IMR-90 (cell line): Measurements from ENCODE around the gene HIGD1C. TPM values are rescaled to one million over a fixed set of nuclear protein-coding genes. Genes with fewer than 3 reads are reported as not detected.
"Not testable (repeated sequence)": the region's sequence is repeated elsewhere in the genome, so short reads cannot be mapped to it uniquely, and the experiment has no call there.

Experiments
- ATAC-seq: fragments of 200-7000 bp; cut with Tn5 transposase; 2 replicates; pipeline ENCODE4 v1.9.1; 2020; ENCODE audit warnings: low read depth, mild to moderate bottlenecking, moderate library complexity
- BruUV-seq: library from RNA; stranded (reverse); fragments of 400-500 nt; replicated peaks from 2 replicates; lab custom pipeline; 2021; lab: Mats Ljungman, UMichigan
- CTCF ChIA-PET: fragments of 300-600 bp; formaldehyde crosslinking; extraction: SDS; loops from one replicate; lab custom pipeline; 2021; ENCODE audit warnings: antibody characterized with exemption; lab: Yijun Ruan, JAX
- POLR2A ChIA-PET: fragments of 300-600 bp; sonication (Branson Sonifier 250); formaldehyde crosslinking; loops from one replicate; lab custom pipeline; 2022; ENCODE audit warnings: antibody characterized with exemption; ENCODE audit not compliant: unreplicated experiment; lab: Charles Lee
- DNase-seq: peaks from one replicate; pipeline ENCODE4 v3.0.0; 2013
- H2AFZ ChIP-seq: replicated peaks from 2 replicates; pipeline ENCODE3; 2013; ENCODE audit warnings: low read length, mild to moderate bottlenecking; ENCODE audit not compliant: poor library complexity
- H2AK5ac ChIP-seq: 2 replicates; pipeline ENCODE4 v1.6.1; 2013; ENCODE audit warnings: low read depth, low read length, inconsistent platforms
- H2AK9ac ChIP-seq: replicated peaks from 2 replicates; pipeline ENCODE3; 2013; ENCODE audit warnings: mild to moderate bottlenecking, low read depth, low read length, moderate library complexity; ENCODE audit not compliant: poor library complexity
- H2BK120ac ChIP-seq: 2 replicates; pipeline ENCODE4 v1.6.1; 2013; ENCODE audit warnings: low read depth, low read length, inconsistent platforms
- H2BK15ac ChIP-seq: 3 replicates; pipeline ENCODE4 v1.6.1; 2013; ENCODE audit warnings: low read depth, low read length, inconsistent platforms
- H2BK20ac ChIP-seq: 2 replicates; pipeline ENCODE4 v1.6.1; 2013; ENCODE audit warnings: low read depth, mild to moderate bottlenecking, inconsistent platforms, low read length, moderate library complexity
- H2BK5ac ChIP-seq: 2 replicates; pipeline ENCODE4 v1.6.1; 2013; ENCODE audit warnings: mild to moderate bottlenecking, low read depth, low read length, inconsistent platforms; ENCODE audit not compliant: poor library complexity, severe bottlenecking
- H3K14ac ChIP-seq: replicated peaks from 2 replicates; pipeline ENCODE4 v1.6.1; 2013; ENCODE audit warnings: low read depth, low read length, inconsistent platforms
- H3K18ac ChIP-seq: 2 replicates; pipeline ENCODE4 v1.6.1; 2013; ENCODE audit warnings: low read depth, low read length, control low read depth
- H3K23ac ChIP-seq: 2 replicates; pipeline ENCODE4 v1.6.1; 2013; ENCODE audit warnings: low read depth, low read length, inconsistent platforms
- H3K27ac ChIP-seq: 2 replicates; pipeline ENCODE4 v1.5.1; 2013; ENCODE audit warnings: mild to moderate bottlenecking, control low read depth, low read length; ENCODE audit not compliant: insufficient read depth
- H3K27me3 ChIP-seq: 2 replicates; pipeline ENCODE4 v1.6.1; 2013; ENCODE audit warnings: low read length; ENCODE audit not compliant: control insufficient read depth, insufficient read depth
- H3K36me3 ChIP-seq: 2 replicates; pipeline ENCODE4 v1.6.1; 2013; ENCODE audit warnings: low read length, mixed read lengths; ENCODE audit not compliant: control insufficient read depth, insufficient read depth
- H3K4ac ChIP-seq: 2 replicates; pipeline ENCODE4 v1.6.1; 2013; ENCODE audit warnings: low read depth, low read length, inconsistent platforms
- H3K4me1 ChIP-seq: 2 replicates; pipeline ENCODE4 v1.6.1; 2013; ENCODE audit warnings: low read length, mixed read lengths; ENCODE audit not compliant: control insufficient read depth, insufficient read depth
- H3K4me2 ChIP-seq: 2 replicates; pipeline ENCODE4 v1.6.1; 2013; ENCODE audit warnings: low read depth, mild to moderate bottlenecking, control low read depth, low read length, moderate library complexity
- H3K4me3 ChIP-seq: 2 replicates; pipeline ENCODE4 v1.5.1; 2013; ENCODE audit warnings: low read depth, mild to moderate bottlenecking, control low read depth, low read length, moderate library complexity; ENCODE audit not compliant: insufficient read depth
- H3K56ac ChIP-seq: 2 replicates; pipeline ENCODE4 v1.6.1; 2013; ENCODE audit warnings: low read length, inconsistent platforms; ENCODE audit not compliant: insufficient read depth; ENCODE audit errors: extremely low read depth
- H3K79me1 ChIP-seq, 2 experiments: 2 replicates each; pipeline ENCODE4 v1.6.1; 2013; ENCODE audit warnings: low read length in 2 of 2, inconsistent platforms in 1 of 2, low read depth in 1 of 2
- H3K9ac ChIP-seq: 2 replicates; pipeline ENCODE4 v1.6.1; 2013; ENCODE audit warnings: low read depth, low read length, control low read depth
- H3K9me1 ChIP-seq: 2 replicates; pipeline ENCODE4 v1.6.1; 2013; ENCODE audit warnings: low read length, inconsistent platforms; ENCODE audit not compliant: insufficient read depth
- H3K9me3 ChIP-seq: 2 replicates; pipeline ENCODE4 v1.6.1; 2013; ENCODE audit warnings: low read length; ENCODE audit not compliant: control insufficient read depth, insufficient read depth
- H4K20me1 ChIP-seq: 2 replicates; pipeline ENCODE4 v1.6.1; 2013; ENCODE audit warnings: low read length, inconsistent platforms; ENCODE audit not compliant: insufficient read depth
- H4K5ac ChIP-seq: 2 replicates; pipeline ENCODE4 v1.6.1; 2013; ENCODE audit warnings: mild to moderate bottlenecking, low read depth, low read length, control low read depth
- H4K8ac ChIP-seq, 2 experiments: 2 replicates each; pipeline ENCODE4 v1.6.1; 2013; ENCODE audit warnings: low read depth in 2 of 2, low read length in 2 of 2, control low read depth in 1 of 2, inconsistent platforms in 1 of 2
- H4K91ac ChIP-seq: 2 replicates; pipeline ENCODE4 v1.6.1; 2013; ENCODE audit warnings: low read depth, low read length, inconsistent platforms; ENCODE audit not compliant: insufficient read depth
- WGBS, 2 experiments: methylation state at CpG; one replicate each; pipeline versions ENCODE4 v1.1.5 to v1.1.7; 2013; ENCODE audit warnings: missing lambda C conversion rate in 2 of 2; ENCODE audit not compliant: insufficient read length in 1 of 2; ENCODE audit errors: extremely low coverage in 2 of 2; 5-methylcytosine and 5-hydroxymethylcytosine counted together
- dilution Hi-C: fragments of 300-500 bp; cut with HindIII; formaldehyde crosslinking; loops from one replicate; pipeline ENCODE4 v1.14.3; 2018; ENCODE audit warnings: low sequenced_read_pairs; ENCODE audit not compliant: unreplicated experiment
- in situ Hi-C: fragments of 300-500 bp; cut with MboI; formaldehyde crosslinking; loops from 3 replicates; pipeline ENCODE4 v1.14.3; 2019; ENCODE audit warnings: low sequenced_read_pairs, inconsistent platforms, mixed read lengths
- intact Hi-C: fragments of 100-400 bp; cut with micrococcal nuclease; formaldehyde crosslinking; loops from 2 replicates; pipeline ENCODE4 v1.10.0; 2022
- polyA plus RNA-seq, 3 experiments: library from polyadenylated mRNA; depleted of rRNA; stranded (reverse); fragments of >200 nt; gene quantifications; 2 replicates each; pipeline ENCODE4 v1.2.3, GENCODE V29; 2012; ENCODE audit warnings: low replicate concordance in 1 of 3
- total RNA-seq: library from RNA; depleted of rRNA; stranded (reverse); fragments of >200 nt; gene quantifications from 2 replicates; pipeline ENCODE4 v1.2.3, GENCODE V29; 2012

Gene HIGD1C
- total and polyA plus RNA-seq, 2 of the 4 experiments (the other 2 are of a cell fraction), result not detected

DNA sequence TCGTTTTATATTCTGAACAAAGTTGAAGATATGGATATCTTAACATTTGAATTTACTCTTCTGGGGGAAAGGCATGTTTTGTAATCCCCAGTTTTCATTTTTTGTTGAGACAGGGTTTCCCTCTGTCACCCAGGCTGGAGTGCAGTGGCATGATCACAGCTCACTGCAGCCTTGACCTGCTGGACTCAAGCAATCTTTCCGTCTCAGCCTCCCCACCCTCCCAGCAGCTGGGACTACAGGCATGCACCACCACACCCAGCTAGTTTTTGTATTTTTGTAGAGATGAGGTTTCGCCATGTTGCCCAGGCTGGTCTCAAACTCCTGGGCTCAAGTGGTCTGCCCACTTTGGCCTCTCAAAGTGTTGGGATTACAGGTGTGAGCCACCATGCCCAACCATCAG, 25.4 kb upstream of the HIGD1C start:
- dilution Hi-C loops, H3K27me3 ChIP-seq, H4K20me1 ChIP-seq, in situ Hi-C loops, H2BK15ac ChIP-seq, H2AFZ ChIP-seq, BruUV-seq, H4K5ac ChIP-seq, DNase-seq, H2AK5ac ChIP-seq, H3K27ac ChIP-seq, H4K8ac ChIP-seq, H3K9me3 ChIP-seq, H3K4me3 ChIP-seq, ATAC-seq, H3K23ac ChIP-seq, H3K9me1 ChIP-seq, H3K4ac ChIP-seq, H2BK120ac ChIP-seq, H3K9ac ChIP-seq, H4K91ac ChIP-seq, H3K4me2 ChIP-seq, H3K36me3 ChIP-seq, CTCF ChIA-PET, POLR2A ChIA-PET, H3K56ac ChIP-seq, H3K14ac ChIP-seq, H2AK9ac ChIP-seq, H3K79me1 ChIP-seq, H2BK5ac ChIP-seq, H3K18ac ChIP-seq, intact Hi-C loops, H2BK20ac ChIP-seq: not testable (repeated sequence)
- peaks cover 13% of the 10 kb centered on the region for H3K4me1 ChIP-seq
- WGBS, 2 experiments, result no CpG with 5 or more reads among the region's 3 CpGs
